HCEC 1CT (cell line): ENCODE results near the gene CEP295NL.
"Not testable (repeated sequence)": the region's sequence is repeated elsewhere in the genome, so short reads cannot be mapped to it uniquely, and the experiment has no call there.

Source experiments
- DNase-seq: peaks from one replicate; pipeline ENCODE4 v3.0.0-alpha.2; 2017

Gene CEP295NL

GRCh38 chr17:78884876-78885667 is 17.9 kb downstream of the CEP295NL start:
- DNase-seq: no peak

DNA sequence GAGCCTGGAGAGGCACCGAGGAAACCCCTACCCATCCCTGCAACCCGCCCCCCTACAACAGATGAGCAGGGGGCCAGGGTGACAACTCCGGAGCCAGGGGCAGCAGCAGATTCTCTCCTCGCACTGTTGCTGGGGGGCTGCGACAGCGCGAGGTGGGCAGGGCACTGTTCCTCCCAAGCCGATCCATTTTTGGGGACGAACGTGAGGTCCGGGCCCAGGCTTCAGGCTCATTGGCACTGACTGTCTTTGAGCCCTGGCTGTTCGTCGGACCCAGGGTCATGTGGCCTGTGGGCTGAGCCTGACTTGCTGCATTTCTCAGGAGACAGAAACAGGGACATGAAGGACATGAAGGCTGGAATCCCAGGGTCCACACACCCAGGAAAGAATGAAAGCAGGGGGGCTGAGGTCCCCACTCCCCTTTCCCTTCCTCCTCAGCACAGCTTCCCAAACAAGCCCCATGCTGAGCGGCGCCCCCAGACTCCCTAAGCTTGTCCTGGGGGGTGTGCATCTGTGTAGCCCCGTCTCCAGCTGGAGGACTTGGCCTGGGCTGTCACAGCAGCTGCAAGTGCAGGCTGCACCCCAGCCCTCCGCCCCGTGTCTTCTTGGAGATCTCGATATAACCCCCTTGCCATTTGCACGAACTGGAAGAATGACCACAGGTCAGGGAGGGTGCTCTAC is 18.7 kb downstream of the CEP295NL start:
- no peak for DNase-seq

DNA sequence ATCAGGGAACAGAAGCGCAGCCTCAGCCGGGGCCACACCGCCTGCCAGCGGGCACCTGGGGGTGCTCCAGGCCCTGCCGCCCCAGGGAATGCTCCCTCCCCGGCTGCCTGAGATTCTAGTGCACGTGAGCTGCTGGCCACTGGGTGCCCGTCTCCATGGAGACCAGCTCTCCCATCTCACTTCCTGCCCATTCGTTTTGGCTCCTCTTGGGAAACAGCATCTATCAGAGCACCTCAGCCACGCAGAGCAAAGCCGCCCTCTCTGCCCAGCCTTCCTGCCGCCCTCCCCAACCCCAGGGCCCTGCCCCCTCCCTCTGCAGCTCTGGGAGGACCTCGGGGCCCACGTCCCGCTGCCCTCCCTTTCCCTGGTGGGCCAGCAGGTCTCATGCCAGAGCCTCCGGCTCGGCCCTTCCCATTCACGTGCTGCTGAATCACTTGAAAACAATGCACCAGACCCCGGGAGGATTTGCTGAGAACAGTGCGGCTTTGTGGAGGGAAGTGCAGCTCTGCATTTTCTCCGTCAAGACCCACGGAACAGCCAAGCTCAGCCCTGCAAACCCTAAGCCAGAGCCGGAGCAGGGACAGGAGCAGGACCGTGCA is 19.4 kb downstream of the CEP295NL start:
- DNase-seq: peak; percentile 91

GRCh38 chr17:78883089-78883532 is 19.9 kb downstream of the CEP295NL start:
- DNase-seq: peak; percentile 85

DNA sequence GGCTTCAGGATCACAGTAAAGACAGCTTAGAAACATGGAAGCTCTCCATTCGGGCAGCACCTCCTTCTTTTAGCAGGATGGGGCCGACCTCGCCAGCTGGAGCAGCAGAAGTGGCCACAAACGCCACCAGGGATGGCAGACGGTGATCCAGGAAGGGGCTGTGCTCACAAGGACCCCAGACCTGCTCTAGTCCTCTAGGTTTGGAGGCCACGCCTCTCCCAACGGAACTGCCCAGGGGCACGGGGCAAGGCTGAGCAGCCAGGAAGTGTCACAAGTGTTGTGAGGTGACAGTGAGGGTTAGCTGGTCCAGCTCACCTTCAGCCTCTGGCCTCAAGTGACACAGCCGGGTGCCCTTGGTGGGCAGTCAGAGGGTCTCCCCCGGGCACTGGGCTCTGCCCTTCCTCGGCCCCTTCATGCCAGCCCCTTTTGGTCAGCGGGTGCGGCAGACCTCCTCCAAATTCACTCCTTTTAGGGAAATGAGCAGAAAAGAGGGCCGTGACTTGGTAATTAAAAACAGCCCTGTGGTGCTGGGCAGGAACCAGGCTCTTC is 20.4 kb downstream of the CEP295NL start:
- no peak for DNase-seq

DNA sequence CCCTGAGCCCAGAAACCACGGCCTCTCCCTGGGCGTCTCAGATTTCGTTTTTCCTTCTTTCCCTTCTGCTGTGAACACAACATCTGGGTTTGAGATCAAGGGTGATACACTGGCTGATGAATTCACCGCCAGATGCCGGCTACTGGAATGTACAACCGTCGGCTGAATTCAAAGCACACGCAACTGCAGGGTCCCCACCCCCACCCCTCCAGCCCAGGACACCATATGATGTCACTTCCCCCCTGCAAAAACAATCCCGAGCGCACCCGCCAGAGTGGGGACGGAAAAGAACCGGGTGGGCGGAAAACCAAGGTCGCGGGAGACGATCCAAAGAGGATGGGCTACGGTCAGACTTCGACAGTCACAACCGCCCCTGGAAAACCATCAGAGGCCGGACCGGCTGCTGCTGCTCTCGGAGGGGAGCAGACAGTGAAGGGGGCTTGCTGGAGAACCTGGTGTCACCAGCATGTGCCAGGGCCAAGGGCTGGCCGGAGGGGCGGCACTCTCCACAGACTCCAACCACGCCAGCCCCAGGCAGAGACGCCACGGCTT is 23.3 kb downstream of the CEP295NL start:
- peak; percentile 98 for DNase-seq

GRCh38 chr17:78878871-78879527 is 24.0 kb downstream of the CEP295NL start:
- no peak for DNase-seq

GRCh38 chr17:78878261-78878660 is 24.7 kb downstream of the CEP295NL start:
- DNase-seq: no peak

- not testable (repeated sequence) for DNase-seq
These were observed 26.0 kb downstream of the CEP295NL start for GRCh38 chr17:78876954-78877517.

DNA sequence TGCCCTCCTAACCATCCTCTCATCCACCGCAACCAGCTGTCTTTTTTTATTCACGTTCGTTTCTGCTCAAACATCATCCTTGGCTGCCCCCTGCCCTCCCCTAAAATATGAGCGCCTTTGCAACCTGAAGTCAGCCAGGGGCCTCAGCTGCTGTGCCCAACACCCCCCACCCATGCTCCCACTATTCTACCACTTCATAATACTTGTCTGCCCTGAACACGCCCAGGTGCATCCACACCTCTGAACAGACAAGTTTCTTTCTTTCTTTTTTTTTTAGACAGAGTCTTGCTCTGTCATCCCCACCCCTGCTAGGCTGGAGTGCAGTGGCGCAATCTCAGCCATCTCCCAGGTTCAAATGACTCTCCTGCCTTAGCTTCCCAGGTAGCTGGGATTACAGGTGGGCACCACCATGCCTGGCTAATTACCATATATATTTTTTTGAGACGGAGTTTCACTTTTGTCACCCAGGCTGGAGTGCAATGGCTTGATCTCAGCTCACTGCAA is 26.9 kb downstream of the CEP295NL start:
- no peak for DNase-seq

DNA sequence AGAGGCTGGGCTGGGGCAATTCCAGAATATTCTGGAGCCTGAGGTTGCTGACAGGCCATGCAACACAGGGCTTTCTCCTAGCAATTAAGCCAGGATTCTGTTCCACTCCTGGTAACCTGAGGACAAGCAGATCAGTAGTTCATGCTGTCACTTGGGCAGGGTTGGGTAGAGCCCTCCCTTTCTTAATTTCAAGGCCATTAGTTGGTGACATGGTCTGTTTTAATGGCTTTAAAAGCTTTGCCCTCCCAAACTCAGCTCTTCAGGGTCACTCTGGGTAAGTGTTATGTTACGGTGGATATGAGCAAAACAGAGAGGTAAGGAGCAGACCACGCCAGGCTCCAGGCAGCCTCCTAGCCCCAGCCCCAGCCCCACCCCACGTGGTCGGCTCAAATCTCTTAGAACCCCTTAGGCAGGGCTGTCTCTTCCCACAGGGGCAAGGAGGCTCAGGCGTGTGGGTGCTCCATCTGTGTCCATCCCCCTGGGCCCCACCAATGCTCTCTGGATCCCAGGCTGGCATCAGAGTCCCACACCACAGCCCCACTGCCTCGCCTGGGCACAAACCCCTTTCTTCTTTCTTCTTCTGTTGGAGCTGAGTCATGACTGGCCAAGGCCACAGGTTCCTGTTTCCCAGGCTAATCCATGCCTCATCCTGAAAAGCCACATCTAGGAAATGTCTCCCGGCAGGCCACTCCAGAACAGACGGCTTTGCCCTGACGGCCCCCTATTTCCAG is 27.5 kb downstream of the CEP295NL start:
- DNase-seq: peak; percentile 44

DNA sequence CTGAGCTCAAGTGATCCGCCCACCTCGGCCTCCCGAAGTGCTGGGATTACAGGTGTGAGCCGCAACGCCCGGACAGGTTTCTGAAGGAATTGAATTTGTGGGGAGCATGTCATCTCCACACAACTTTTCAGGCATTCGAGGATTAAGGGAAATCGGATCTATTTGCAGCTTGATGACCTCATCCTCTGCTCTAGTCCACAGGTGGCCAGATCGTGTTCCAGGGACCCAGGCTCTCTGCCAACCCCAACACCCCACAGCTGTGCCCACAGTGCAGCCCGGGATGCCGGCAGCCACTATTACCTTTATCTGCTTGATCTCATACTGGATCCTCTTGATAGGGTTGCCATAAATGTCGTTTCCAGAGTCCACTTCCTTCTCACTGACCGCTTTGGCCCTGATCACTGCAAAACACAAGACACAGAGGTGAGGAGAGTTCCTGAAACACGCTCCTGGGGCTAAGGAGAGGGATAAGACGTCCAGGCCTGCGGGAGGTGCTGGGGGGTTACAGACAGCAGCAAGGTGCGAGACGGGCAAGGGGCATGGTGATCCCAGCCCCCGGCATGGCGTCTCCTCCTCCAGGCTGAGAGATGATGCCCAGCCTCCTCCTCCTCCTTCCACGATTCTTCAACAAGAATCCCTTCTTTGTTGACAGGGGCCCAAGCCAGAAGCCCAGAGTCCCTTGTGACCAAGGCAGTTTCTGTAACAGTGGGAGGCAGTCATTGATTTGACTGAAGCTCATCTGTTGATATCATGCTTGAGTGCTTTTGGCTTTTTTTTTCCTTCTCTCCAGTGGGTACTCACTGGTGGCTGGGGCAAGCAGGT is 29.3 kb downstream of the CEP295NL start:
- DNase-seq: peak; percentile 49

DNA sequence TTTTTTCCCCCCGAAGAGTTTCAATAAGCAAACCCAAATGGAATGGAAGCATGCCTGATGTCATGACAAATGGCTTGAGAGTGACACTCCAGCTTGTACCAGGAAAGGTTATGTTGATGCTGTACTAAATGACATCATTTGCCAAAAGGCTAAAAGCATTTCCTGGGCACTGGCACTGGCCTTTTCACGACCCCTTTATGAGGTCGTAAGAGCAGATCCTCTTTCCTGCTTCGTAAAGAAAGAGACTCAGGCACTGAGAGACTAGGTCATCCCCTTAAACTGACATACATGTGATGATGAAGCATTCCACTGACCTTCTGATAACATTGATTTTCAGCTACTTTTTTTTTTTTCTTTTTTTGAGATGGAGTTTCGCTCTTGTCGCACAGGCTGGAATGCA is 30.5 kb downstream of the CEP295NL start:
- DNase-seq: no peak

- no peak for DNase-seq
These were observed 32.4 kb downstream of the CEP295NL start for GRCh38 chr17:78870621-78871020.

DNA sequence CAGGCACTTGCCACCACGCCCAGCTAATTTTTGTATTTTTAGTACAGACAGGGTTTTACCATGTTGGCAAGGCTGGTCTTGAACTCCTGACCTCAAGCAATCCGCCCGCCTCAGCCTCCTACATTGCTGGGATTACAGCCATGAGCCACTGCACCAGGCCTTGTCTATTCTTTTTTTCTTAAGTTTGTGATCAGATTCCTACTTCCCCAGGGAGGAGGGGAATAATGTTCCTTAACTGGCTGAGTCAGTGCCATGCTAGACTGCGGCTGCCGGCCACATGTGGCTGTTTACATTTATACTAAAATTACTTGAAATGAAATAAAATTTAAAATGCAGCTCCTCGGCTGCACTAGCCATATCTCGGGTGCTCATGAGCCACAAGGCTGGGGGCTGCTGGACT is 34.6 kb downstream of the CEP295NL start:
- peak; percentile 83 for DNase-seq

- DNase-seq: not testable (repeated sequence)
These were observed 36.0 kb downstream of the CEP295NL start for GRCh38 chr17:78867046-78867445.

- DNase-seq: peak; percentile 70
These were observed 37.2 kb downstream of the CEP295NL start for GRCh38 chr17:78865682-78866390.

DNA sequence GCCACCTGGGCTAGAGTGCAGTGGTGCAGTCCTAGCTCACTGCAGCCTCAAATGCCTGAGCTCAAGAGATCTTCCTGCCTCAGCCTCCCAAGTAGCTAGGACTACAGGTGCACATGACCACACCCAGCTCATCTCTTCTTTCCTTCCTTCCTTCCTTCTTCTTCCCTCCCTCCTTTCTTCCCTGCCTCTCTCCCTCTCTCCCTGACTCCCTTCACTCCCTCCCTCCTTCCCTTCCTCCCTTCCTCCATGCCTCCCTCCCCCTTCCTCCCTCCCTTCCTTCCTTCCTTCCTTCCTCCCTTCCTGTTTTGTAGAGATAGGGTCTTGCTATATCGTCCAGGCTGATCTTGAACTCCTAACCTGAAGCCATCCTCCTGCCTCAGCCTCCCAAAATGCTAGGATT is 38.9 kb downstream of the CEP295NL start:
- DNase-seq: no peak

DNA sequence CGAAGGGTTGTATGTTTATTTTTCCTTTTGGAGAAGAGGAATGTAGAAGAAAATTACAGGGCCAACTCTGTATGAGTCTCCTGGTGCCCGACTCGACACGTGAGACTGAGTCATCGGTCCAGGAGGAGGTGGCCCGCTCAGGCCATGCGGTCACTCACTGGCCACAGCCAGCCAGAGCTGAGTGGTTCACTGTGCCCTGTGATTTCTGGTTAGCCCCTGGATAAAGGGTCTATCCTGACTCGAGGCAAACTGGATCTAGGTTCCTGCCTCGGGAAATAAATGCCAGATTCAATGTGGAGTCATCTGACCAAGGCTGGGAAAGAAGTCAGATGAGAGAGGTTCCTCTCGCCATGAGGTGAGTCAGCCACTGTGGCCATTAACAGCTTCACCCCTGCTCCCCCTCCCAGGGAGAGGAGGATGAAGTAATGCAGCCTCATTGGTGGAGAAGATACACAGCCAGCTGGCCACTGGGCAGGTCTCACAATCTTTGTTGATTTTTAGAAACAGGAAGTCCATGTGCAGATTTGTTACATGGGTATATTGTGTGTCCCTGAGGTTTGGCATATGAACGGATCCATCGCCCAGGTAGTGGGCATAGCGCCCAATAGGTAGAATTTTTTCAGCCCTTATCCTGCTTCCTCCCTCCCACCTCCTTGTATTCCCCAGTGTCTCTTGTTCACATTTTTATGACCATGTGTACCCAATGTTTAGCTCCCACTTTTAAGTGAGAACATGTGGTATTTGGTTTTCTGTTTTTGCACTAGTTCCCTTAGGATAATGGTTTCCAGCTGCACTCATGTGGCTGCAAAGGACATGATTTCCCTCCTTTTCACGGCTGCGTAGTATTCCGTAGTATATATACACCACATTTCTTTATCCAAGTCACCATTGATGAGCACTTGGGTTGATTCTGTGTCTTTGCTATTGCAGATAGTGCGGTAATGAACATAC is 40.7 kb downstream of the CEP295NL start:
- peak; percentile 97 for DNase-seq
